Neural progenitor cell (in vitro differentiated cells): ENCODE measurements around the gene CRYBA4.

ENCODE experiments used
- EZH2 ChIP-seq: fragments of 200-600 bp; sonication (generic); IDR thresholded peaks from 2 replicates; pipeline ENCODE4 v1.6.1; 2017; ENCODE audit warnings: antibody characterized with exemption, mild to moderate bottlenecking, moderate library complexity
- TF ChIP-seq, protein P1 (sequence below): fragments of 200-600 bp; sonication (generic); IDR thresholded peaks from 2 replicates; pipeline ENCODE4 v1.5.1; 2017; ENCODE audit warnings: antibody characterized with exemption, mild to moderate bottlenecking

DNA sequence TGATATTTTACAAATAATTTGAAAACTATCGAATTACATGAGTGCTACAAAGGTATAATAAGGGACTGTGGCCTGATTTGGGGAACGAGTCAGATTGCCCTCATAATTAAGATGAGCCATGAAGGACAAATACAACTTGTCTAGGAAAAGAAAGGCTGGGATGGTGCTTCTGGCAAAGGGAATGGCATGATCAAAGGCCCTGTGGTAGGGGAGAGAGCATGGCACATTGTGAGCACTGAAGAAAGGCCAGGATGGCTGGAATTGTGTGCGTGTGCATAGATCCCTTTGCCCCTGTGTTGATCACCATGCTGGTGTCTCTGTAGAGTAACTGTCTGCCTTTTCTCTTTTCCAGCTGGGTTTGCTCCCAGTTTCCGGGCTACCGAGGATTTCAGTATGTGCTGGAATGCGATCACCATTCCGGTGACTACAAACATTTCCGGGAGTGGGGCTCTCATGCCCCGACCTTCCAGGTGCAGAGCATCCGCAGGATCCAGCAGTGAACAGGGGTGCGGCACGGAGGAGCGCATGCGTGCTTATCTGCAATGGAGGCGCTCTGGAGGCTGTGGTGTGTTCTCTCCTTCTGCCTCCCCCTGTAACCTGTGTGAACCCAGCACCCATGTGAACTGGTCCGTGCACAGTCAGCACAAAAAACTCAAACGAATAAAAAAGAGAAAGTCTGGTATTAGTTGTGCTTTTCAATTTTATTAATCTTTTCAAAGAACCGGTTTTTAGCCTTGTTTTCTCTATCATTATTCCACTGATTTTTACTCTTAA lies 8.4 kb downstream of the CRYBA4 start:
- TF ChIP-seq, protein P1, sequence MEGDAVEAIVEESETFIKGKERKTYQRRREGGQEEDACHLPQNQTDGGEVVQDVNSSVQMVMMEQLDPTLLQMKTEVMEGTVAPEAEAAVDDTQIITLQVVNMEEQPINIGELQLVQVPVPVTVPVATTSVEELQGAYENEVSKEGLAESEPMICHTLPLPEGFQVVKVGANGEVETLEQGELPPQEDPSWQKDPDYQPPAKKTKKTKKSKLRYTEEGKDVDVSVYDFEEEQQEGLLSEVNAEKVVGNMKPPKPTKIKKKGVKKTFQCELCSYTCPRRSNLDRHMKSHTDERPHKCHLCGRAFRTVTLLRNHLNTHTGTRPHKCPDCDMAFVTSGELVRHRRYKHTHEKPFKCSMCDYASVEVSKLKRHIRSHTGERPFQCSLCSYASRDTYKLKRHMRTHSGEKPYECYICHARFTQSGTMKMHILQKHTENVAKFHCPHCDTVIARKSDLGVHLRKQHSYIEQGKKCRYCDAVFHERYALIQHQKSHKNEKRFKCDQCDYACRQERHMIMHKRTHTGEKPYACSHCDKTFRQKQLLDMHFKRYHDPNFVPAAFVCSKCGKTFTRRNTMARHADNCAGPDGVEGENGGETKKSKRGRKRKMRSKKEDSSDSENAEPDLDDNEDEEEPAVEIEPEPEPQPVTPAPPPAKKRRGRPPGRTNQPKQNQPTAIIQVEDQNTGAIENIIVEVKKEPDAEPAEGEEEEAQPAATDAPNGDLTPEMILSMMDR = no peak
- no peak for TF ChIP-seq EZH2
